NCI-H2171 treated with DMSO at 0.1 percent for 48 hours (cell line): ENCODE data around the gene ZNF628.

Experiments used
- DNase-seq: peaks from one replicate; lab custom pipeline; 2025; lab: John Stamatoyannopoulos, UW

ZNF628 gene

GRCh38 chr19:55465460-55466240 lies 10.8 kb upstream of the ZNF628 start:
- no peak for DNase-seq

- DNase-seq, result no peak
These were observed 10.2 kb upstream of the ZNF628 start for GRCh38 chr19:55466241-55466614.

- DNase-seq, result no peak
These were observed 9.0 kb upstream of the ZNF628 start for GRCh38 chr19:55467236-55468053.

- DNase-seq, result no peak
These were observed 8.4 kb upstream of the ZNF628 start for GRCh38 chr19:55468054-55468393.

GRCh38 chr19:55471266-55471665 lies 5.2 kb upstream of the ZNF628 start:
- DNase-seq, result no peak

GRCh38 chr19:55472463-55472862 lies 4.0 kb upstream of the ZNF628 start:
- DNase-seq, result no peak

GRCh38 chr19:55473225-55474012 lies 3.0 kb upstream of the ZNF628 start:
- no peak for DNase-seq

GRCh38 chr19:55474269-55475265 lies 1.9 kb upstream of the ZNF628 start:
- no peak for DNase-seq

- no peak for DNase-seq
These were observed 1.5 kb downstream of the ZNF628 start for GRCh38 chr19:55477905-55478304.

- DNase-seq, result no peak
These were observed 1.9 kb downstream of the ZNF628 start for GRCh38 chr19:55478364-55478763.

GRCh38 chr19:55479045-55479444 lies 2.6 kb downstream of the ZNF628 start:
- no peak for DNase-seq

- DNase-seq, result no peak
These were observed 3.2 kb downstream of the ZNF628 start for GRCh38 chr19:55479451-55480230.

- DNase-seq, result no peak
These were observed 4.9 kb downstream of the ZNF628 start for GRCh38 chr19:55481148-55481793.

- no peak for DNase-seq
These were observed 5.4 kb downstream of the ZNF628 start for GRCh38 chr19:55481794-55482155.

- no peak for DNase-seq
These were observed 5.9 kb downstream of the ZNF628 start for GRCh38 chr19:55482156-55482961.

- DNase-seq, result no peak
These were observed 6.7 kb downstream of the ZNF628 start for GRCh38 chr19:55482967-55483705.

GRCh38 chr19:55483706-55484592 lies 7.5 kb downstream of the ZNF628 start:
- no peak for DNase-seq
